ENCODE measurements around the gene GADD45B. TPM values are rescaled to one million over a fixed set of nuclear protein-coding genes. Genes with fewer than 3 reads are reported as not detected.

Gene GADD45B
- total RNA-seq, 1 experiment from 2014 or later = 37.9 TPM

- peaks cover 0 to 7% of the 10 kb centered on the region in 2 experiments; a peak in 1 of 4 replicates for H3K36me3 ChIP-seq (ENCODE audit: control insufficient read depth in 1 of 2, insufficient read depth in 2 of 2, low read length in 2 of 2)
- peaks cover 3% of the 10 kb centered on the region for H3K79me2 ChIP-seq (ENCODE audit: insufficient read depth, low read length)
- BruUV-seq (replicated peaks) = no TSS peak
- TF ChIP-seq ATF3 (IDR thresholded peaks at IDR 0.05) = no peak
- TF ChIP-seq EZH2 (IDR thresholded peaks at IDR 0.05) = no peak
- RAD21 ChIA-PET (ENCODE audit: low non-redundant PET in 1 of 2, low total read pairs in 2 of 2, uncharacterized antibody in 2 of 2, unreplicated experiment in 2 of 2) = no interaction called here
- H3K27me3 ChIP-seq (ENCODE audit: insufficient read depth, low read length) = no peaks in the 10 kb centered on the region
- no peak overlapping the region for H2AFZ ChIP-seq (ENCODE audit: low read depth, low read length, poor library complexity, severe bottlenecking)
- intact Hi-C loops (cut with micrococcal nuclease) = no loop called here
- H4K20me1 ChIP-seq (ENCODE audit: insufficient read depth) = no peaks in the 10 kb centered on the region
- no peak overlapping the region for H3K4me3 ChIP-seq (replicated peaks in 1 of 2; ENCODE audit: low read depth in 1 of 2, low read length in 2 of 2)
- no peak overlapping the region for H3K27ac ChIP-seq (ENCODE audit: low read depth, low read length)
- no peaks in the 10 kb centered on the region for H3K9me3 ChIP-seq (ENCODE audit: control insufficient read depth in 1 of 2, insufficient read depth in 1 of 2, low read depth in 1 of 2, low read length in 2 of 2)
- H3K9ac ChIP-seq (ENCODE audit: low read length) = no peak overlapping the region
- ATAC-seq (no peak), DNase-seq (ENCODE audit: low read depth, low spot score) (no peak)
- CTCF ChIA-PET = no interaction called here
- no peaks in the 10 kb centered on the region for H3K9me2 ChIP-seq (ENCODE audit: insufficient read depth)
- H3K4me1 ChIP-seq (ENCODE audit: control insufficient read depth in 1 of 2, insufficient read depth in 2 of 2, low read length in 2 of 2) = peaks cover 0 to 11% of the 10 kb centered on the region in 2 experiments; a peak in 2 of 4 replicates
- POLR2A ChIA-PET = no interaction called here
- H3K4me2 ChIP-seq (ENCODE audit: low read length) = no peak overlapping the region
Measured at GRCh38 chr19:2483084-2483483, 7.2 kb downstream of the GADD45B start.

- Histone ChIP-seq H3K79me2 (ENCODE audit: insufficient read depth, low read length) (no peaks in the 10 kb centered on the region), H3K4me1 (ENCODE audit: control insufficient read depth in 1 of 2, insufficient read depth in 2 of 2, low read length in 2 of 2) (peaks cover 0 to 5% of the 10 kb centered on the region in 2 experiments; a peak in 2 of 4 replicates), H4K20me1 (ENCODE audit: insufficient read depth) (no peaks in the 10 kb centered on the region), H2AFZ (ENCODE audit: low read depth, low read length, poor library complexity, severe bottlenecking) (no peak overlapping the region), H3K4me3 (replicated peaks in 1 of 2; ENCODE audit: low read depth in 1 of 2, low read length in 2 of 2) (no peak overlapping the region), H3K27ac (ENCODE audit: low read depth, low read length) (no peak overlapping the region), H3K9ac (ENCODE audit: low read length) (no peak overlapping the region), H3K27me3 (ENCODE audit: insufficient read depth, low read length) (no peaks in the 10 kb centered on the region), H3K9me2 (ENCODE audit: insufficient read depth) (no peaks in the 10 kb centered on the region), H3K36me3 (ENCODE audit: control insufficient read depth in 1 of 2, insufficient read depth in 2 of 2, low read length in 2 of 2) (peaks cover 0 to 2% of the 10 kb centered on the region in 2 experiments; a peak in 1 of 4 replicates), H3K9me3 (ENCODE audit: control insufficient read depth in 1 of 2, insufficient read depth in 1 of 2, low read depth in 1 of 2, low read length in 2 of 2) (no peaks in the 10 kb centered on the region), H3K4me2 (ENCODE audit: low read length) (no peak overlapping the region)
- intact Hi-C loops (cut with micrococcal nuclease) = no loop called here
- DNase-seq (ENCODE audit: low read depth, low spot score) = no peak
- RAD21 ChIA-PET (ENCODE audit: low non-redundant PET in 1 of 2, low total read pairs in 2 of 2, uncharacterized antibody in 2 of 2, unreplicated experiment in 2 of 2) = no interaction called here
- no TSS peak for BruUV-seq (replicated peaks)
- CTCF ChIA-PET = no interaction called here
- POLR2A ChIA-PET = interaction anchor here (0.6 to 1.4 kb wide), 2 partner anchors 8 to 97 kb away, joined by 5 to 8 read pairs; partner anchors contain the start of gene GADD45B
- no peak for ATAC-seq
- no peak for TF ChIP-seq RAD21 (IDR thresholded peaks at IDR 0.05; ENCODE audit: low read depth)
Measured at GRCh38 chr19:2483484-2484151, 7.7 kb downstream of the GADD45B start.

Data from HCT116 (cell line).